ENCODE results near the gene DSPP. TPM values are rescaled to one million over a fixed set of nuclear protein-coding genes. Genes with fewer than 3 reads are reported as not detected.

Gene DSPP
- total and polyA plus RNA-seq, 3 experiments from 2014 or later = not detected

GRCh38 chr4:87601361-87601760 lies 7.0 kb upstream of the DSPP start:
- POLR2A ChIA-PET = no interaction called here
- no peak for DNase-seq
- H3K27ac Mint-ChIP-seq = no peak overlapping the region
- no peak overlapping the region for H3K4me3 ChIP-seq (ENCODE audit: low read length)
- H3K4me1 ChIP-seq (ENCODE audit: insufficient read depth, low read length) = no peaks in the 10 kb centered on the region
- H3K9me3 ChIP-seq (ENCODE audit: low read length) = no peaks in the 10 kb centered on the region
- H3K4me3 Mint-ChIP-seq = no peak overlapping the region
- H3K27me3 Mint-ChIP-seq = peaks cover 8 to 20% of the 10 kb centered on the region in 2 donors
- CTCF ChIA-PET = no interaction called here
- no peaks in the 10 kb centered on the region for H3K4me1 Mint-ChIP-seq
- no peaks in the 10 kb centered on the region for H3K36me3 Mint-ChIP-seq
- peaks cover 0 to 2% (median 0%) of the 10 kb centered on the region in 5 donors for H3K9me3 Mint-ChIP-seq
- H3K27me3 ChIP-seq (ENCODE audit: insufficient read depth, low read length, poor library complexity, severe bottlenecking) = no peaks in the 10 kb centered on the region
- no peaks in the 10 kb centered on the region for H3K36me3 ChIP-seq (ENCODE audit: insufficient read depth, low read length)
- H3K27ac ChIP-seq (ENCODE audit: low read depth, low read length) = no peak overlapping the region

- Mint-ChIP-seq H3K27me3 (peaks cover 4 to 6% of the 10 kb centered on the region in 2 donors), H3K27ac (no peak overlapping the region), H3K9me3 (no peaks in the 10 kb centered on the region), H3K4me3 (no peak overlapping the region), H3K36me3 (no peaks in the 10 kb centered on the region), H3K4me1 (no peaks in the 10 kb centered on the region)
- CTCF ChIA-PET = no interaction called here
- Histone ChIP-seq H3K4me3 (ENCODE audit: low read length) (no peak overlapping the region), H3K27ac (ENCODE audit: low read depth, low read length) (no peak overlapping the region), H3K27me3 (ENCODE audit: insufficient read depth, low read length, poor library complexity, severe bottlenecking) (no peaks in the 10 kb centered on the region), H3K9me3 (ENCODE audit: low read length) (no peaks in the 10 kb centered on the region), H3K36me3 (ENCODE audit: insufficient read depth, low read length) (no peaks in the 10 kb centered on the region), H3K4me1 (ENCODE audit: insufficient read depth, low read length) (no peaks in the 10 kb centered on the region)
- no peak for DNase-seq
- POLR2A ChIA-PET = no interaction called here
These were observed 6.1 kb downstream of the DSPP start for GRCh38 chr4:87614292-87614890.

- H3K27me3 Mint-ChIP-seq = peaks cover 4 to 6% of the 10 kb centered on the region in 2 donors
- POLR2A ChIA-PET = no interaction called here
These were observed 7.9 kb downstream of the DSPP start for GRCh38 chr4:87616268-87616667.

GRCh38 chr4:87620086-87620485 lies 11.8 kb downstream of the DSPP start:
- ChIA-PET POLR2A (no interaction called here), CTCF (no interaction called here)
- H3K36me3 ChIP-seq (ENCODE audit: insufficient read depth, low read length) = no peaks in the 10 kb centered on the region
- H3K27me3 ChIP-seq (ENCODE audit: insufficient read depth, low read length, poor library complexity, severe bottlenecking) = no peaks in the 10 kb centered on the region
- Mint-ChIP-seq H3K4me1 (no peaks in the 10 kb centered on the region), H3K27me3 (peaks cover 1 to 6% of the 10 kb centered on the region in 2 donors), H3K4me3 (no peak overlapping the region), H3K36me3 (no peaks in the 10 kb centered on the region), H3K9me3 (peaks cover 0 to 3% (median 0%) of the 10 kb centered on the region in 5 donors), H3K27ac (no peak overlapping the region)
- H3K4me1 ChIP-seq (ENCODE audit: insufficient read depth, low read length) = no peaks in the 10 kb centered on the region
- H3K27ac ChIP-seq (ENCODE audit: low read depth, low read length) = no peak overlapping the region
- DNase-seq = no peak
- H3K4me3 ChIP-seq (ENCODE audit: low read length) = no peak overlapping the region
- H3K9me3 ChIP-seq (ENCODE audit: low read length) = no peaks in the 10 kb centered on the region

More at GRCh38 chr4:87616268-87616667, 7.9 kb downstream of the DSPP start:
- no peaks in the 10 kb centered on the region for H3K27me3 ChIP-seq (ENCODE audit: insufficient read depth, low read length, poor library complexity, severe bottlenecking)
- H3K36me3 Mint-ChIP-seq = no peaks in the 10 kb centered on the region
- no peaks in the 10 kb centered on the region for H3K9me3 Mint-ChIP-seq
- no peaks in the 10 kb centered on the region for H3K4me1 Mint-ChIP-seq
- H3K27ac Mint-ChIP-seq = no peak overlapping the region
- H3K4me1 ChIP-seq (ENCODE audit: insufficient read depth, low read length) = no peaks in the 10 kb centered on the region
- no peak for DNase-seq
- CTCF ChIA-PET = no interaction called here
- H3K27ac ChIP-seq (ENCODE audit: low read depth, low read length) = no peak overlapping the region
- H3K4me3 ChIP-seq (ENCODE audit: low read length) = no peak overlapping the region
- H3K4me3 Mint-ChIP-seq = no peak overlapping the region
- no peaks in the 10 kb centered on the region for H3K9me3 ChIP-seq (ENCODE audit: low read length)
- no peaks in the 10 kb centered on the region for H3K36me3 ChIP-seq (ENCODE audit: insufficient read depth, low read length)

GRCh38 chr4:87620491-87620890 lies 12.2 kb downstream of the DSPP start:
- CTCF ChIA-PET = no interaction called here
- no peak overlapping the region for H3K27ac Mint-ChIP-seq
- no peaks in the 10 kb centered on the region for H3K9me3 ChIP-seq (ENCODE audit: low read length)
- no peaks in the 10 kb centered on the region for H3K36me3 Mint-ChIP-seq
- H3K36me3 ChIP-seq (ENCODE audit: insufficient read depth, low read length) = no peaks in the 10 kb centered on the region
- H3K9me3 Mint-ChIP-seq = peaks cover 0 to 3% (median 0%) of the 10 kb centered on the region in 5 donors
- no peaks in the 10 kb centered on the region for H3K4me1 ChIP-seq (ENCODE audit: insufficient read depth, low read length)
- H3K27me3 Mint-ChIP-seq = peaks cover 1 to 6% of the 10 kb centered on the region in 2 donors
- no peak for DNase-seq
- POLR2A ChIA-PET = no interaction called here
- H3K4me3 ChIP-seq (ENCODE audit: low read length) = no peak overlapping the region
- H3K4me3 Mint-ChIP-seq = no peak overlapping the region
- no peak overlapping the region for H3K27ac ChIP-seq (ENCODE audit: low read depth, low read length)
- H3K27me3 ChIP-seq (ENCODE audit: insufficient read depth, low read length, poor library complexity, severe bottlenecking) = no peaks in the 10 kb centered on the region
- no peaks in the 10 kb centered on the region for H3K4me1 Mint-ChIP-seq

- CTCF ChIA-PET = no interaction called here
- no peak for DNase-seq
- Mint-ChIP-seq H3K9me3 (peaks cover 0 to 3% (median 0%) of the 10 kb centered on the region in 5 donors), H3K4me3 (no peak overlapping the region), H3K27me3 (peaks cover 3 to 6% of the 10 kb centered on the region in 2 donors), H3K27ac (no peak overlapping the region), H3K36me3 (no peaks in the 10 kb centered on the region), H3K4me1 (no peaks in the 10 kb centered on the region)
- Histone ChIP-seq H3K4me3 (ENCODE audit: low read length) (no peak overlapping the region), H3K4me1 (ENCODE audit: insufficient read depth, low read length) (no peaks in the 10 kb centered on the region), H3K27ac (ENCODE audit: low read depth, low read length) (no peak overlapping the region), H3K27me3 (ENCODE audit: insufficient read depth, low read length, poor library complexity, severe bottlenecking) (no peaks in the 10 kb centered on the region), H3K36me3 (ENCODE audit: insufficient read depth, low read length) (no peaks in the 10 kb centered on the region), H3K9me3 (ENCODE audit: low read length) (no peaks in the 10 kb centered on the region)
- POLR2A ChIA-PET = no interaction called here
These were observed 14.0 kb downstream of the DSPP start for GRCh38 chr4:87622303-87622702.

DNA sequence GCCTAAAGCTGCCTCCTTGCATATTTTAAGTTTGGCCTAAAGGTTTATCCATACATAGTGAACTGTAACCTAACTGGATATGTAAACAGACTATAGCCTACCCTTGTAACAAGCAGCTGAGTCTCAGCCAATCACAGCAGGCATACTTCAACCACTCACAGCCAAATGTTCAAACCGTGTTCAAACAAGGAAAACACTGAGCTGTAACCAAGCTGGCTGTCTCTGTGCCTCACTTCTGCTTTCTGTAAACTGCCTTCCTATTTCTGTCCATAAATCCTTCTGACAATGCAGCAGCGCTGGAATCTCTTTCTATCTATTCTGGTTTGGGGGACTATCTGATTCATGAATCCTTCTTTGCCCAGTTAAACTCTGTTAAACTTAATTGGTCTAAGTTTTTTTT lies 16.4 kb downstream of the DSPP start:
- H3K27ac ChIP-seq (ENCODE audit: low read depth, low read length) = no peak overlapping the region
- Mint-ChIP-seq H3K9me3 (peaks cover 0 to 3% (median 0%) of the 10 kb centered on the region in 5 donors), H3K4me3 (no peak overlapping the region), H3K36me3 (no peaks in the 10 kb centered on the region), H3K4me1 (no peaks in the 10 kb centered on the region), H3K27ac (no peak overlapping the region), H3K27me3 (peaks cover 3% of the 10 kb centered on the region in 2 donors)
- H3K4me3 ChIP-seq (ENCODE audit: low read length) = no peak overlapping the region
- H3K4me1 ChIP-seq (ENCODE audit: insufficient read depth, low read length) = no peaks in the 10 kb centered on the region
- no peaks in the 10 kb centered on the region for H3K27me3 ChIP-seq (ENCODE audit: insufficient read depth, low read length, poor library complexity, severe bottlenecking)
- ChIA-PET CTCF (no interaction called here), POLR2A (no interaction called here)
- no peaks in the 10 kb centered on the region for H3K9me3 ChIP-seq (ENCODE audit: low read length)
- no peaks in the 10 kb centered on the region for H3K36me3 ChIP-seq (ENCODE audit: insufficient read depth, low read length)
- no peak for DNase-seq

DNA sequence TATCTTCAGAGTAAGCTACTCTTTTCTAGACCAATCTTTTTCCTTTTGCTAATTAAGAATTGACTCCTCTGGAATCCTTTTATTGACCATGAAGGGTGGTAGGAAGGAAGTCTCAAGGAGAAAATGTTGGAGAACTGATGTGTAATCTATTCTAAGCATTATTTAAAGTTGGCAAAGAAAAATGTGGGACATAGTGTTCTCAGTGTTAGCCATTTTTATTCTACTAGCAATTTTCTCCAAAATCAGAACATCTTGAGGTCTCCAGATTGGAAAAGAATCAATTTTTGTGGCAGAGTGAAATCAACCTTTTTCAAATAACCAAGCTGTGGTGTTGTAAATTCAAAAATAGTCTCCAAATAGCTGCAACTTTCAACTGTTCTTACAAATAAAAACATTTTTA lies 23.3 kb downstream of the DSPP start:
- Mint-ChIP-seq H3K36me3 (no peaks in the 10 kb centered on the region), H3K27ac (no peak overlapping the region), H3K4me3 (no peak overlapping the region), H3K4me1 (no peaks in the 10 kb centered on the region), H3K27me3 (peaks cover 0 to 11% of the 10 kb centered on the region in 2 donors), H3K9me3 (peaks cover 0 to 5% (median 0%) of the 10 kb centered on the region in 5 donors)
- Histone ChIP-seq H3K36me3 (ENCODE audit: insufficient read depth, low read length) (no peaks in the 10 kb centered on the region), H3K27me3 (ENCODE audit: insufficient read depth, low read length, poor library complexity, severe bottlenecking) (no peaks in the 10 kb centered on the region), H3K4me1 (ENCODE audit: insufficient read depth, low read length) (no peaks in the 10 kb centered on the region), H3K27ac (ENCODE audit: low read depth, low read length) (no peak overlapping the region), H3K9me3 (ENCODE audit: low read length) (no peaks in the 10 kb centered on the region), H3K4me3 (ENCODE audit: low read length) (no peak overlapping the region)
- no peak for DNase-seq
- ChIA-PET CTCF (no interaction called here), POLR2A (no interaction called here)

DNA sequence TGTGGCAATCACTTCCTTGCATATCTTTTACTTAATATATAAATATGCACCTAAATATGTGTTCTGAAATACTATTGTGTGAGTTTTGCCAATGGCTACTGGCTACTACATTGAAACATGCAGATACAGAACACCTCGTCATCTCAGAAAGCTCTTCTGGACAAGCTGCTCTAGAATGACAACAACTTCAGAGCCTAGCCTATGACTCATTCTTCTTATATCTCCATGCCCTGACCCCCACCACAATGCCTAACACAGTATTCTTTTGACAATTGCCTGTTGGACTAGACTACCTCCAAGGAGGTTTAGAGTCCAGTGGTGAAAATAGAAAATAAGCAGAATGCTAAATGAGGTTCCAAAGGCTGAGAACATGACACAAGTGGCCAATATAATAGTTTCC lies 24.1 kb downstream of the DSPP start:
- ChIA-PET POLR2A (no interaction called here), CTCF (no interaction called here)
- no peaks in the 10 kb centered on the region for H3K36me3 ChIP-seq (ENCODE audit: insufficient read depth, low read length)
- Mint-ChIP-seq H3K27ac (no peak overlapping the region), H3K27me3 (peaks cover 0 to 11% of the 10 kb centered on the region in 2 donors), H3K4me1 (no peaks in the 10 kb centered on the region), H3K36me3 (no peaks in the 10 kb centered on the region), H3K4me3 (no peak overlapping the region), H3K9me3 (peaks cover 0 to 5% (median 3%) of the 10 kb centered on the region in 5 donors)
- H3K4me1 ChIP-seq (ENCODE audit: insufficient read depth, low read length) = no peaks in the 10 kb centered on the region
- no peak for DNase-seq
- no peaks in the 10 kb centered on the region for H3K9me3 ChIP-seq (ENCODE audit: low read length)
- no peak overlapping the region for H3K4me3 ChIP-seq (ENCODE audit: low read length)
- H3K27ac ChIP-seq (ENCODE audit: low read depth, low read length) = no peak overlapping the region
- no peaks in the 10 kb centered on the region for H3K27me3 ChIP-seq (ENCODE audit: insufficient read depth, low read length, poor library complexity, severe bottlenecking)

All from CD8-positive, alpha-beta memory T cell (primary cell).